ENCODE data around the gene PRKAR1A. TPM values are rescaled to one million over a fixed set of nuclear protein-coding genes. Genes with fewer than 3 reads are reported as not detected.

The PRKAR1A gene
- total RNA-seq, 4 donors from 2014 or later, result 267 to 390 (median 347) TPM

GRCh38 chr17:68470961-68471360 is 41.3 kb upstream of the PRKAR1A start:
- no peak for ATAC-seq
- Histone ChIP-seq H3K36me3 (no peaks in the 10 kb centered on the region), H3K9me3 (no peaks in the 10 kb centered on the region), H3K4me1 (peaks cover 0 to 2% (median 0%) of the 10 kb centered on the region in 3 donors), H3K4me3 (no peak overlapping the region), H3K27ac (no peak overlapping the region), H3K27me3 (peaks cover 5% of the 10 kb centered on the region)
- TF ChIP-seq EP300 (IDR thresholded peaks at IDR 0.05), result no peak
- no peak for TF ChIP-seq CTCF (IDR thresholded peaks at IDR 0.05)
- no peak for TF ChIP-seq POLR2AphosphoS5 (IDR thresholded peaks at IDR 0.05)
- no peak for TF ChIP-seq POLR2A (IDR thresholded peaks at IDR 0.05)
- 90 to 94% methylated on average over 1 of the region's 1 CpG for WGBS, 2 donors (ENCODE audit: low coverage in 1 of 2)

GRCh38 chr17:68480885-68481284 is 31.3 kb upstream of the PRKAR1A start:
- Histone ChIP-seq H3K4me1 (no peaks in the 10 kb centered on the region), H3K27me3 (peaks cover 12% of the 10 kb centered on the region), H3K9me3 (no peaks in the 10 kb centered on the region), H3K27ac (no peak overlapping the region), H3K36me3 (no peaks in the 10 kb centered on the region), H3K4me3 (no peak overlapping the region)
- WGBS, 2 donors (ENCODE audit: low coverage in 1 of 2), result 75 to 76% methylated on average over 2 to 4 of the region's 4 CpGs
- ATAC-seq, result no peak
- TF ChIP-seq EP300 (IDR thresholded peaks at IDR 0.05) (no peak), CTCF (IDR thresholded peaks at IDR 0.05) (no peak), POLR2A (IDR thresholded peaks at IDR 0.05) (no peak), POLR2AphosphoS5 (IDR thresholded peaks at IDR 0.05) (no peak)

- Histone ChIP-seq H3K4me1 (no peaks in the 10 kb centered on the region), H3K27me3 (peaks cover 18% of the 10 kb centered on the region), H3K27ac (no peak overlapping the region), H3K4me3 (no peak overlapping the region), H3K36me3 (no peaks in the 10 kb centered on the region), H3K9me3 (no peaks in the 10 kb centered on the region)
- no peak for TF ChIP-seq CTCF (IDR thresholded peaks at IDR 0.05)
- no peak for TF ChIP-seq POLR2A (IDR thresholded peaks at IDR 0.05)
- no peak for TF ChIP-seq EP300 (IDR thresholded peaks at IDR 0.05)
- WGBS, 2 donors (ENCODE audit: low coverage in 1 of 2), result 49 to 53% methylated on average over 4 of the region's 4 CpGs
- ATAC-seq, result no peak
Observed at GRCh38 chr17:68482576-68483041, 29.6 kb upstream of the PRKAR1A start.

- Histone ChIP-seq H3K27me3 (peaks cover 18% of the 10 kb centered on the region), H3K4me1 (no peaks in the 10 kb centered on the region), H3K4me3 (no peak overlapping the region), H3K36me3 (no peaks in the 10 kb centered on the region), H3K27ac (no peak overlapping the region), H3K9me3 (no peaks in the 10 kb centered on the region)
- TF ChIP-seq POLR2AphosphoS5 (IDR thresholded peaks at IDR 0.05) (no peak), POLR2A (IDR thresholded peaks at IDR 0.05) (no peak), EP300 (IDR thresholded peaks at IDR 0.05) (no peak), CTCF (IDR thresholded peaks at IDR 0.05) (no peak)
- ATAC-seq, result no peak
- WGBS, 2 donors (ENCODE audit: low coverage in 1 of 2), result 30 to 37% methylated on average over 2 of the region's 2 CpGs
Observed at GRCh38 chr17:68484458-68484857, 27.8 kb upstream of the PRKAR1A start.

- Histone ChIP-seq H3K27me3 (peaks cover 6% of the 10 kb centered on the region), H3K4me1 (peaks cover 0 to 24% (median 0%) of the 10 kb centered on the region in 3 donors), H3K4me3 (no peak overlapping the region), H3K36me3 (no peaks in the 10 kb centered on the region), H3K9me3 (no peaks in the 10 kb centered on the region), H3K27ac (peak overlapping the region in 1 of 4 donors; percentile 22)
- peak; percentile 76 for ATAC-seq
- TF ChIP-seq CTCF (IDR thresholded peaks at IDR 0.05), result no peak
- TF ChIP-seq POLR2AphosphoS5 (IDR thresholded peaks at IDR 0.05), result no peak
- no peak for TF ChIP-seq POLR2A (IDR thresholded peaks at IDR 0.05)
- TF ChIP-seq EP300 (IDR thresholded peaks at IDR 0.05), result no peak
- 33 to 87% methylated on average over 2 to 3 of the region's 4 CpGs for WGBS, 2 donors (ENCODE audit: low coverage in 1 of 2)
Observed at GRCh38 chr17:68489919-68490318, 22.3 kb upstream of the PRKAR1A start.

All from gastroesophageal sphincter (tissue), 4 donors.